Uterus (tissue), 4 donors: ENCODE results near the gene PRKAB1. TPM values are rescaled to one million over a fixed set of nuclear protein-coding genes. Genes with fewer than 3 reads are reported as not detected.
"Not testable (repeated sequence)": the region's sequence is repeated elsewhere in the genome, so short reads cannot be mapped to it uniquely, and the experiment has no call there.

Experiments used
- DNase-seq, 2 donors: peaks; one replicate each; pipeline ENCODE4 v3.0.0-alpha.2; 2019 to 2020
- H3K27ac ChIP-seq, 2 donors: fragments of 200-600 bp; sonication (generic); 1 replicate in 1 of 2; 2 replicates in 1 of 2; pipeline ENCODE4 v1.5.1; 2016 to 2018
- H3K27me3 ChIP-seq, 2 donors: fragments of 200-600 bp; sonication (generic); one replicate each; pipeline ENCODE4 v1.5.1; 2018 to 2019; ENCODE audit warnings: control low read depth in 1 of 2
- H3K36me3 ChIP-seq, 2 donors: fragments of 200-600 bp; sonication (generic); one replicate each; pipeline ENCODE4 v1.5.1; 2019; ENCODE audit warnings: control low read depth in 1 of 2
- H3K4me1 ChIP-seq, 2 donors: fragments of 200-600 bp; sonication (generic); one replicate each; pipeline ENCODE4 v1.5.1; 2018 to 2019; ENCODE audit warnings: control low read depth in 1 of 2
- H3K4me3 ChIP-seq, 2 donors: fragments of 200-600 bp; sonication (generic); 1 replicate in 1 of 2; 2 replicates in 1 of 2; pipeline ENCODE4 v1.5.1; 2018 to 2019; ENCODE audit warnings: mild to moderate bottlenecking in 1 of 2
- H3K9me3 ChIP-seq, 2 donors: fragments of 200-600 bp; sonication (generic); one replicate each; pipeline ENCODE4 v1.5.1; 2019; ENCODE audit warnings: control low read depth in 1 of 2
- CTCF ChIP-seq, 4 experiments: fragments of 200-600 bp in 2 of 4; fragments of 450-650 bp in 2 of 4; sonication (generic) in 2 of 4; IDR thresholded peaks; one replicate each; pipeline ENCODE4 v1.5.1; 2016 to 2019; ENCODE audit warnings: antibody characterized with exemption in 4 of 4, mild to moderate bottlenecking in 2 of 4, moderate library complexity in 1 of 4
- POLR2A ChIP-seq, 2 donors: fragments of 450-650 bp; IDR thresholded peaks; one replicate each; pipeline ENCODE4 v1.6.1; 2016; ENCODE audit warnings: antibody characterized with exemption in 2 of 2, mild to moderate bottlenecking in 1 of 2, moderate library complexity in 1 of 2
- intact Hi-C: fragments of 100-400 bp; cut with DNase I; formaldehyde crosslinking; loops from one replicate; pipeline ENCODE4 v1.15.1; 2023; ENCODE audit warnings: low total_unique reads
- total RNA-seq, 4 donors: library from RNA; depleted of rRNA in 3 of 4; stranded (reverse); fragments of >200 nt in 3 of 4; gene quantifications; one replicate each; pipeline versions ENCODE4 v1.1.0 to v1.2.4, GENCODE V29; 2014 to 2023
- donor health status: DM: yes; HTN: yes; CAD: no.

Gene PRKAB1
- total RNA-seq, 4 donors from 2014 or later: 10.9 to 44.1 (median 32.8) TPM

- intact Hi-C loops: no loop called here
- Histone ChIP-seq H3K4me1 (no peaks in the 10 kb centered on the region), H3K36me3 (no peaks in the 10 kb centered on the region), H3K27me3 (no peaks in the 10 kb centered on the region), H3K27ac (no peak overlapping the region), H3K9me3 (no peaks in the 10 kb centered on the region), H3K4me3 (no peak overlapping the region)
- no peak for TF ChIP-seq POLR2A (IDR thresholded peaks at IDR 0.05)
- DNase-seq: no peak
Observed at GRCh38 chr12:119700078-119700477, 32.1 kb downstream of the PRKAB1 start.

GRCh38 chr12:119704065-119704747 is 36.3 kb downstream of the PRKAB1 start:
- DNase-seq: no peak
- Histone ChIP-seq H3K36me3 (no peaks in the 10 kb centered on the region), H3K4me3 (no peak overlapping the region), H3K27me3 (no peaks in the 10 kb centered on the region), H3K9me3 (no peaks in the 10 kb centered on the region), H3K4me1 (no peaks in the 10 kb centered on the region), H3K27ac (no peak overlapping the region)
- intact Hi-C loops: no loop called here
- TF ChIP-seq POLR2A (IDR thresholded peaks at IDR 0.05) (no peak), CTCF (IDR thresholded peaks at IDR 0.05) (no peak)

GRCh38 chr12:119705182-119705581 is 37.2 kb downstream of the PRKAB1 start:
- no peaks in the 10 kb centered on the region for H3K27me3 ChIP-seq
- no peak overlapping the region for H3K4me3 ChIP-seq
- H3K27ac ChIP-seq: no peak overlapping the region
- no peak for DNase-seq
- no peaks in the 10 kb centered on the region for H3K9me3 ChIP-seq
- intact Hi-C loops: no loop called here
- TF ChIP-seq POLR2A (IDR thresholded peaks at IDR 0.05) (no peak), CTCF (IDR thresholded peaks at IDR 0.05) (no peak)
- no peaks in the 10 kb centered on the region for H3K36me3 ChIP-seq
- H3K4me1 ChIP-seq: no peaks in the 10 kb centered on the region

- H3K4me1 ChIP-seq, H3K4me3 ChIP-seq, intact Hi-C loops, H3K27me3 ChIP-seq, H3K27ac ChIP-seq, H3K36me3 ChIP-seq, H3K9me3 ChIP-seq, DNase-seq: not testable (repeated sequence)
Observed at GRCh38 chr12:119706427-119706826, 38.5 kb downstream of the PRKAB1 start.

- H3K27ac ChIP-seq: no peak overlapping the region
- H3K9me3 ChIP-seq: no peaks in the 10 kb centered on the region
- H3K27me3 ChIP-seq: no peaks in the 10 kb centered on the region
- no peaks in the 10 kb centered on the region for H3K36me3 ChIP-seq
- TF ChIP-seq CTCF (IDR thresholded peaks at IDR 0.05) (no peak), POLR2A (IDR thresholded peaks at IDR 0.05) (no peak)
- DNase-seq: no peak
- intact Hi-C loops: no loop called here
- no peaks in the 10 kb centered on the region for H3K4me1 ChIP-seq
- no peak overlapping the region for H3K4me3 ChIP-seq
Observed at GRCh38 chr12:119710374-119710964, 42.5 kb downstream of the PRKAB1 start.

GRCh38 chr12:119710965-119711551 is 43.1 kb downstream of the PRKAB1 start:
- intact Hi-C loops: no loop called here
- H3K36me3 ChIP-seq: no peaks in the 10 kb centered on the region
- no peak overlapping the region for H3K27ac ChIP-seq
- no peaks in the 10 kb centered on the region for H3K4me1 ChIP-seq
- TF ChIP-seq CTCF (IDR thresholded peaks at IDR 0.05) (no peak), POLR2A (IDR thresholded peaks at IDR 0.05) (no peak)
- no peak overlapping the region for H3K4me3 ChIP-seq
- H3K9me3 ChIP-seq: no peaks in the 10 kb centered on the region
- no peak for DNase-seq
- no peaks in the 10 kb centered on the region for H3K27me3 ChIP-seq
